T-helper 1 cell (primary cell): Measurements from ENCODE around the gene RIPOR2.
"Not testable (repeated sequence)": the region's sequence is repeated elsewhere in the genome, so short reads cannot be mapped to it uniquely, and the experiment has no call there.

ENCODE experiments used
- DNase-seq, 5 donors: peaks; one replicate each; pipeline ENCODE4 v3.0.0-alpha.2; 2012 to 2020

Gene RIPOR2

GRCh38 chr6:24901698-24902328 is 33.9 kb downstream of the RIPOR2 start:
- no peak for DNase-seq

- no peak for DNase-seq
Measured at GRCh38 chr6:24900917-24901697, 34.7 kb downstream of the RIPOR2 start.

- DNase-seq, result peak in 2 of 5 donors; percentile 16 to 38
Measured at GRCh38 chr6:24899997-24900325, 35.8 kb downstream of the RIPOR2 start.

- no peak for DNase-seq
Measured at GRCh38 chr6:24899136-24899996, 36.4 kb downstream of the RIPOR2 start.

GRCh38 chr6:24898676-24899075 is 37.1 kb downstream of the RIPOR2 start:
- no peak for DNase-seq

GRCh38 chr6:24897186-24897585 is 38.6 kb downstream of the RIPOR2 start:
- no peak for DNase-seq

- DNase-seq, result no peak
Measured at GRCh38 chr6:24893342-24893850, 42.4 kb downstream of the RIPOR2 start.

- DNase-seq, result no peak
Measured at GRCh38 chr6:24891004-24891403, 44.8 kb downstream of the RIPOR2 start.

GRCh38 chr6:24890471-24890870 is 45.3 kb downstream of the RIPOR2 start:
- no peak for DNase-seq

GRCh38 chr6:24888715-24889370 is 46.9 kb downstream of the RIPOR2 start:
- no peak for DNase-seq

GRCh38 chr6:24887545-24888140 is 48.1 kb downstream of the RIPOR2 start:
- DNase-seq, result no peak

- peak in 1 of 5 donors; percentile 81 for DNase-seq
Measured at GRCh38 chr6:24883618-24884017, 52.1 kb downstream of the RIPOR2 start.

- DNase-seq, result no peak
Measured at GRCh38 chr6:24882835-24883555, 52.8 kb downstream of the RIPOR2 start.

- DNase-seq, result no peak
Measured at GRCh38 chr6:24882295-24882694, 53.5 kb downstream of the RIPOR2 start.

- DNase-seq, result no peak
Measured at GRCh38 chr6:24881376-24881775, 54.4 kb downstream of the RIPOR2 start.

- no peak for DNase-seq
Measured at GRCh38 chr6:24880451-24880850, 55.3 kb downstream of the RIPOR2 start.

- DNase-seq, result no peak
Measured at GRCh38 chr6:24879351-24879750, 56.4 kb downstream of the RIPOR2 start.

- DNase-seq, result not testable (repeated sequence)
Measured at GRCh38 chr6:24877747-24878146, 58.0 kb downstream of the RIPOR2 start.

- no peak for DNase-seq
Measured at GRCh38 chr6:24876499-24877465, 59.0 kb downstream of the RIPOR2 start.

- no peak for DNase-seq
Measured at GRCh38 chr6:24875534-24875901, 60.2 kb downstream of the RIPOR2 start.
